SJSA1 (cell line): ENCODE results near the gene BLNK. TPM values are rescaled to one million over a fixed set of nuclear protein-coding genes. Genes with fewer than 3 reads are reported as not detected.

ENCODE experiments used
- DNase-seq, 2 experiments: peaks; one replicate each; pipeline ENCODE4 v3.0.0-alpha.2; 2015 to 2020; ENCODE audit warnings: low spot score in 2 of 2, low read depth in 1 of 2
- H3K27ac ChIP-seq: fragments of 250-450 bp; sonication (Bioruptor Pico); 2 replicates; pipeline ENCODE4 v1.5.1; 2020; ENCODE audit warnings: mild to moderate bottlenecking, moderate library complexity
- H3K27me3 ChIP-seq: fragments of 250-450 bp; sonication (Bioruptor Pico); replicated peaks from 2 replicates; pipeline ENCODE4 v1.5.1; 2020; ENCODE audit warnings: mild to moderate bottlenecking, moderate library complexity
- H3K36me3 ChIP-seq: fragments of 250-450 bp; sonication (Bioruptor Pico); 2 replicates; pipeline ENCODE4 v1.5.1; 2020; ENCODE audit warnings: mild to moderate bottlenecking
- H3K4me1 ChIP-seq: fragments of 250-450 bp; sonication (Bioruptor Pico); replicated peaks from 2 replicates; pipeline ENCODE4 v1.6.1; 2021; ENCODE audit warnings: mild to moderate bottlenecking
- H3K4me3 ChIP-seq: fragments of 250-450 bp; sonication (Bioruptor Pico); 2 replicates; pipeline ENCODE4 v1.5.1; 2020; ENCODE audit warnings: mild to moderate bottlenecking
- H3K9me3 ChIP-seq: fragments of 250-450 bp; sonication (Bioruptor Pico); replicated peaks from 2 replicates; pipeline ENCODE4 v1.5.1; 2020; ENCODE audit warnings: mild to moderate bottlenecking
- total RNA-seq: library from RNA; depleted of rRNA; stranded (reverse); fragments of >200 nt; shearing (Covaris generic); gene quantifications from 2 replicates; pipeline ENCODE4 v1.2.3, GENCODE V29; 2014

Gene BLNK
- total RNA-seq, 1 experiment from 2014 or later: not detected

DNA sequence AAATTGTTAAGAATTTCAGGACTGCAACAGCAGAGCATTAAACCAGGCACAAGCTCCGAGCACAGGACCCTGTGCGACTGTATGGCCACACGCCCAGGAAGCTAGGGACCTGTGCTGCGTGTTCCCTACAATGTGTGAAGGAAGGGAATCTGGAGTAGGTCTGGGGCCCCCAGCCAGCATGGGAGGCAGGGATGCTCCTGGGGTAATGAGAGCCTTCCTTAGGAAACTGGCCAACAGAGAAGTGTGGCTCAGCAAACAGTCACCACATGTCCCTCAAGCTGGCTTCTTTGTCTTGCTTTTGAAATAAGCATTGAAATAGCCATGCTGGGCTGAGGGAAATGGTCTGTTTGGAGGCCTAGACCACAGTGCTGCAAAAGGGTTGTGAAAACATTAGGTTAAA is 8.2 kb downstream of the BLNK start:
- no peaks in the 10 kb centered on the region for H3K36me3 ChIP-seq
- peaks cover 18% of the 10 kb centered on the region; the same call in 1 of the 2 replicates for H3K27me3 ChIP-seq
- no peaks in the 10 kb centered on the region for H3K9me3 ChIP-seq
- no peak for DNase-seq
- H3K4me3 ChIP-seq: no peak overlapping the region
- H3K4me1 ChIP-seq: no peaks in the 10 kb centered on the region
- no peak overlapping the region for H3K27ac ChIP-seq

DNA sequence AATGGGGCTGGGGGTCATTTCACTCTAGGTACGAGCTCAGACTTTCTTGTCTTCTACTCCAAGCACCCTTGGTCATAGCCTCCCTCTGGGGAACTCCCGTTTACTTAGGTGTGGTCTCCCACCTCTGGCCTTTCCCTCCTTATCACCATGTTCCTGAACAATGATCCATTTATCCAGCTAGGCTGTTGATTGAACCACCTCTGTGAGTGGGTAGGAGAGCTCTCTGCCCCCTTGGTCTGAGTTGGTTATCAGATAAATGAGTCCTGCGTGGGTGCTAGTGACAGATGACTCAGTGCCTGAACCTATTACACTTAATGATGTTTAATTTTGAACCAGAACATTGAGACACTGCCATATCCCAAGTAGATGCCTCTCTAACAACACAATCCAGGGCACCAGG is 9.4 kb downstream of the BLNK start:
- no peak for DNase-seq
- Histone ChIP-seq H3K36me3 (no peaks in the 10 kb centered on the region), H3K27me3 (peaks cover 25% of the 10 kb centered on the region), H3K9me3 (no peaks in the 10 kb centered on the region), H3K4me1 (no peaks in the 10 kb centered on the region), H3K27ac (no peak overlapping the region), H3K4me3 (no peak overlapping the region)

DNA sequence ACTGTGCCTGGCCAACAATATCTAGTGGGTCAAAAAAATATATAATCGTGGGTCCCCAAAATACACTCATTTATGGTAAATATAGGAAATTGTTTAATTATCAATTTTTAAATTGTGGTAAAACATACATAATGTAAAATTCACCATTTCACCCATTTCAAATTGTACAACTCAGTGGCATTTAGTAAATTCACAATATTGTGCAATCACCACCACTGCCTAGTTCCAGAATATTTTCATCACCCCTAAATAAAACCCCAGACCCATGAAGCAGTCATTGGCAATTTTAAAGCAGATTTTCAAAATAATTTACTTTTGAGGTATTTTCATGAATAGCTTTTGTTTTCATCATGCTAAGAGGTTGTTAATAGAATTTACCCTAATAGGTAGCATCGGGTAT is 10.2 kb downstream of the BLNK start:
- H3K27me3 ChIP-seq: peaks cover 25% of the 10 kb centered on the region

DNA sequence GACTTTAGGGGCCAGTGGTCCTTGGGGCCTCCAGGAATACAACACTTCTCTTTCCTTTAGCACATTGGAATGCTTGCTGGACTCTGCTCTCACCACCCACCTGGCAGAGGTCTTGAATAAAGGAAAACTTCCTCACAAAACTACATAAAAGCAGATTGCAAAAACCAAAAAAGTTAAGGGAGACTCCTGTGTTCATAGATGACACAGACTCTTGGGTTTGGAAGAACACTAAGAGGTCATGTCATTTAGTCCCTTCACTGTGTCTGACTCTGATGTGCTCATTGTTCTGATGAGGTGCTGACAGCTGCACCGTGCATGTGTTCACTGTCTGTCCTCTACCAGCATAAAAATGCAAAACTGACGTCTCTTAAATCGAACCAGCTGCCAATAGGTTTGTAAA is 11.4 kb downstream of the BLNK start:
- Histone ChIP-seq H3K36me3 (no peaks in the 10 kb centered on the region), H3K4me3 (no peak overlapping the region), H3K27ac (no peak overlapping the region), H3K9me3 (no peaks in the 10 kb centered on the region), H3K27me3 (peaks cover 25% of the 10 kb centered on the region), H3K4me1 (no peaks in the 10 kb centered on the region)
- DNase-seq: no peak

More for the DNA sequence above, 10.2 kb downstream of the BLNK start:
- DNase-seq: no peak
- H3K36me3 ChIP-seq: no peaks in the 10 kb centered on the region
- no peak overlapping the region for H3K27ac ChIP-seq
- H3K4me3 ChIP-seq: no peak overlapping the region
- no peaks in the 10 kb centered on the region for H3K4me1 ChIP-seq
- H3K9me3 ChIP-seq: no peaks in the 10 kb centered on the region

DNA sequence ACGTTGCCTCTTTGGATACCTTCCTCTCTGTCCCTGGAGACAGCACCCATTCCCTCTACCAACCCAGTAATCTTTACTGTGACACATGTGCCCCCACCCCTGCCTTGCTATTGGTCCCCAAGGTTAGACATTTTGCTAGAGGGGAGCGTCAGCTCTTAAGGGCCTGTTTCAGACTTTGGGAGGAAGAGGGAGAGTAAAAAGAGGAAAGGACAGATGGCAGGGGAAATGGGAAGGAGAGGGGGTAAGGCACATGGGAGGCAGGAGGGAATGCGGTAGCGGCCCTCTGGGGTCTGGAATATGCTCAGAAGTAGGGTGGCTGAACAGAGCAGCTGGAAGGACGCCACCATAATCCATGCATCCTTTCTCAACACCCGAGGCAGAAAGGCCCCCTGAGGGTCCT is 12.2 kb downstream of the BLNK start:
- H3K9me3 ChIP-seq: no peaks in the 10 kb centered on the region

DNA sequence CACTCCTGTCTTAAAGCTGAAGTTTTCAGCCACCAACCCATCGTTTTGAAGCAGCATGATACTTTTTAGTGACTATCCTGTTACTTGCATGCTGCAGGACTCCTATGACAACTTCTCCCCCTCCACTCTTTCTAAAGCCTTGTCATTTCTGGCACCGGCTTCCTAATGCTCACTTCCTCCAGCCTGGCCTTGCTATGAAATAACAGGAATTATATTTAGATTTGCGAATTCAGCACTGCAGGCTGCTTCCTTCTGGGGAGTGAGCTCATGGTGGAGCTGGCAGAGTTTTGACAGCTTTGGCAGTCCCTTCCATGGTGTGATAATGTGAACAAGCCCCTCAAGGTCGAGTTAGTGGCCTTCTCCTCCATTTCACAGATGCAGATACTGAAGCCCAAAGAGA is 13.4 kb downstream of the BLNK start:
- Histone ChIP-seq H3K36me3 (no peaks in the 10 kb centered on the region), H3K27ac (no peak overlapping the region), H3K4me3 (no peak overlapping the region), H3K4me1 (no peaks in the 10 kb centered on the region), H3K27me3 (peaks cover 25% of the 10 kb centered on the region), H3K9me3 (no peaks in the 10 kb centered on the region)
- no peak for DNase-seq

More for the DNA sequence above, 12.2 kb downstream of the BLNK start:
- H3K27ac ChIP-seq: no peak overlapping the region
- no peaks in the 10 kb centered on the region for H3K4me1 ChIP-seq
- peaks cover 25% of the 10 kb centered on the region for H3K27me3 ChIP-seq
- H3K36me3 ChIP-seq: no peaks in the 10 kb centered on the region
- DNase-seq: no peak
- no peak overlapping the region for H3K4me3 ChIP-seq

DNA sequence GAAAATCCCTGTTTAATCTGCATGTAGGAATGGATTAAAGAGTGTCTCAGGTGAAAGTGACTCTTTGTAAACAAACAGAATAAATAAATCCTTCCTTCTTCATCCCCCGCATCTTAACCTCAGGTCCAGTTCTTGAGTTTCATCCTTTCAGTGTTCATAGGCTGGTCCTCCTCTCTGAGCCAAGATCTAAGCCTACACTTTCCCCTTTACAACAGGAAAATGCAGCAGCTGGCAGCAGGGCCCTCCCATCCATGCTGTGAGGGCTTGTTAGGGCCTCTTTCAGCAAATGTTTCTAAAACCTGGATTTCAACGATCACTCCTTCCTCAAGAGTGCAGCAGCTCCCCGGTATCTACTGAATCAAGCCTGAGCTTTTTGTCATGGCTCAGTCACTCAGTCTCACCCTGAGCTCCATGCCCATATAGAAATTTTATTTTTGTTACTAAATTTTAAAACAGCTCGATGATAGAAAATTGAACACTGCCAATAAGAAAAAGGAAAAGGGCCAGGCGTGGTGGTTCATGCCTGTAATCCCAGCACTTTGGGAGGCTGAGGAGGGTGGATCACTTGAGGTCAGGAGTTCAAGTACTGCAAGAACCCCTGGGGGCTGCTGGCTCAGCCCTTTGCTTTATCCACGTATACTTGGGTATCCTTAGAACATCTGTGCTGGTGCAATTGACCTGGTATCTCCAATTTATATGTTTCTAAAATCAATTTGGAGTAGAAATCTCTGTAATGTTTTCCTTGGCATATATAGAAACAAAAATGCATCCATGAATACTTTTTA is 15.6 kb downstream of the BLNK start:
- no peak for DNase-seq
- peaks cover 16% of the 10 kb centered on the region for H3K27me3 ChIP-seq
- no peak overlapping the region for H3K4me3 ChIP-seq
- H3K4me1 ChIP-seq: no peaks in the 10 kb centered on the region
- H3K27ac ChIP-seq: no peak overlapping the region
- H3K9me3 ChIP-seq: no peaks in the 10 kb centered on the region
- H3K36me3 ChIP-seq: no peaks in the 10 kb centered on the region

DNA sequence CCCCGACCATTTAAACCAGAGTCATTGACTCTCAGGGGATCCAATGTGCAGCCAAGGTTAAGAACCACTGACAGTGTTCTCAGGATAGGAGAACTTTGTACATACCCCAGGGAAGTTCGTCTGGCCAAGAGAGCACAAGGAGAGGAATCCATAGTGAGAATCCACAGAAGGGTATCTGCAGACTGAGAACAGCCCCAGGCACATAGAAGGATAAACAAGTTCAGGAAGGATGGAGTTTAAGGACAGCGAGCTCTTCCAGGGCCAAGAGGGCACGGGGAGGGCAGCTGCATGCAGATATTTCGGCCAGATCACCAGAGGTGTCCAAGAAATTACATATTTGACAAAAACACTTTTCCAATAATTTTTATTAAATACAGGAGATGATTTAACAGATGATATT is 16.4 kb downstream of the BLNK start:
- H3K4me1 ChIP-seq: no peaks in the 10 kb centered on the region
- H3K36me3 ChIP-seq: no peaks in the 10 kb centered on the region
- H3K9me3 ChIP-seq: no peaks in the 10 kb centered on the region
- H3K4me3 ChIP-seq: no peak overlapping the region
- H3K27ac ChIP-seq: no peak overlapping the region
- no peak for DNase-seq
- peaks cover 16% of the 10 kb centered on the region for H3K27me3 ChIP-seq

DNA sequence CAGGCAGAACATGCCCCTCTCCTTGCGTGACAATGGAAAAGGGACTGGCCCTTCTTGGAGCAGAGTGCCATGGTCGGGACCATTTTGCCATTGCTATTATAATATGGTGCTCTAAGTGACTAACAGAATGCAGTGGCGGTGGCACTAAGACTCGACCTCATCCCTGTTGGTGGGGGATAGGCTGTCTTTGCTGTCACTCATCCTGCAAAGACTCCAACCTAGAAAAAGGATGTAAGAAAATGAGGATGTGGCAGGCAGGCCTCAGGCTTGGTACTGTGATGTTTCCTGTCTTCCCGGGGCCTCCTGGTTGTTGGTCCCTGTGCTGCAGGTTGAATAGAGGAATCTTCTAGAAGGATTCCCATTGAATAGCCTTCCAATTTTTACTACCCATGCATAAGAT is 18.6 kb downstream of the BLNK start:
- no peaks in the 10 kb centered on the region for H3K9me3 ChIP-seq
- H3K27ac ChIP-seq: no peak overlapping the region
- H3K36me3 ChIP-seq: no peaks in the 10 kb centered on the region
- peaks cover 11% of the 10 kb centered on the region; the same call in 1 of the 2 replicates for H3K27me3 ChIP-seq
- H3K4me3 ChIP-seq: no peak overlapping the region
- no peaks in the 10 kb centered on the region for H3K4me1 ChIP-seq
- no peak for DNase-seq

DNA sequence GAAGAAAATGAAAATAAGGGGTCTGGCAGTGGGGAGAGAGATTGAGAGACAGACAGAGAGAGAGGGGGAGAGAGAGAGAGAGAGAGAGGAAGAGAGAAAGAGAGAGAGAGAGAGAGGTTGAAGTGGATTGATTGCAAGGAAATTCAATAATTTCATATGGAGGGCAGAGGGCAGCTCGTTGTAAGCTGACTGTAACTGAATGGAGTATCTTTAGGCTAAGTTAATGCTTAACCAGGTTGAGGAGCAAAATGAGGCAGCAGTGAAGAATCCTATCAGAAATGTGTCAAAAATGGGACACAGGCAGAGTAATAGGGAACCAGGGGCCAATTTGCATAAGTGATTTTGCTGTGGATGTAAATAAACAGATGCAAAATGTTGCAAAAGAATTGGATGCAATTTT is 21.0 kb downstream of the BLNK start:
- H3K4me1 ChIP-seq: no peaks in the 10 kb centered on the region
- 0 out of 2 replicates have a peak, but pooled peaks cover 3% of the 10 kb centered on the region for H3K27me3 ChIP-seq
- no peaks in the 10 kb centered on the region for H3K9me3 ChIP-seq
- H3K4me3 ChIP-seq: no peak overlapping the region
- H3K36me3 ChIP-seq: no peaks in the 10 kb centered on the region
- no peak for DNase-seq
- no peak overlapping the region for H3K27ac ChIP-seq

DNA sequence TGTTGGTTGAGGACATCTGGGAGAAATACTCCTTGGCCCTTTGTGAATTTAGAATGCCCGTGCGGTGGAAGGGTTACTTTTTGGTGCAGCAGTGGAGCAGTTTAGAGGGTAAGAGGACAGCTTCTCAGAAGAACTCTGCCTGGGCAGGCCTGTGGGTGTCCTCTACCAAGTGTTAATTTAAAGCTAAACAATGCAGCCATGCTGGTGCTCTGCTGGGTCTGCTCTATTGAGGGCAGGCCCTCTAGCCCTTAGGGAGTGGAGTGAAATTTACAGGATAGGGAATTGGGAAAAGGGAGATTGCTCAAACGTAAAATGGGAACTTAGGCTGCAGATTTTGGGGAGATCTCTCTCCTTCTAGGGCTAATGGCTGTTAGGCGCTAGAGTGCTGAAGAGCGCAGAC is 22.1 kb downstream of the BLNK start:
- Histone ChIP-seq H3K36me3 (no peaks in the 10 kb centered on the region), H3K4me1 (no peaks in the 10 kb centered on the region), H3K27me3 (0 out of 2 replicates have a peak, but pooled peaks cover 3% of the 10 kb centered on the region), H3K27ac (no peak overlapping the region), H3K9me3 (no peaks in the 10 kb centered on the region), H3K4me3 (no peak overlapping the region)
- DNase-seq: no peak

DNA sequence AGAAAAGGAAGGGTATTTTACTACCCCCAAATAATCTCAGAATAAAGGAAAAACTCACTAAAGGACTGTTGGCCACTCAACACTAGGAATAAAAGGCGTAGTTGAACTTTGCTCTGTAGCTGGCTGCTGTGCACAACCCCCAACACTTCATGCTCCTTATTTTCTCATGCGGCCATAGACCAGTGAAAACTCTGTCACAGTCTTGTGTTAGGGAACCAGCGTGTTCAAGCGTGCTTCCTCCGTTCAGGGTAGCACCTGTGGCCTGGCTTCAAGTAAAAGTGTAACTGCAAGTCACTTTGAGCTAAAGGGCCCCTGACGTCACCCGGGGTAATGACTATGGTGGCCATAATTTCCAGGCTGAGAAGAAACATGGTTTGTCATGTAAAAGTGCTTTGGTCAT is 27.0 kb downstream of the BLNK start:
- H3K27ac ChIP-seq: no peak overlapping the region
- 0 out of 2 replicates have a peak, but pooled peaks cover 4% of the 10 kb centered on the region for H3K27me3 ChIP-seq
- H3K36me3 ChIP-seq: no peaks in the 10 kb centered on the region
- no peaks in the 10 kb centered on the region for H3K9me3 ChIP-seq
- no peak overlapping the region for H3K4me3 ChIP-seq
- H3K4me1 ChIP-seq: no peaks in the 10 kb centered on the region
- no peak for DNase-seq

DNA sequence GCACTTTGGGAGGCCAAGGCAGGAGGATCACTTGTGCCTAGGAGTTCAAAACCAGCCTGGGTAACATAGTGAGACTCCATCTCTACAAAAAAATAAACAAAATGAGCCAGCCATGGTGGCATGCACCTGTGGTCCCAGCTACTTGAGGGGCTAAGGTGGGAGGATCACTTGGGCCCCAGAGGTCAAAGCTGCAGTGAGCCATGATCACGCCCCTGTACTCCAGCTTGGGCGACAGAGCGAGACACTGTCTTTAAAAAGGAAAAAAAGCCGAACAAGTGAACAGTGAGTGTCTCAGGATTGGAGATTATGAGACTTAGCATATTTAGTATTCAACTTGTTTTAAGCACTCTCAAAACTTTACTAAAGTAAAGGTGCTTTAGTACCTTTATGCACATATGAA is 28.1 kb downstream of the BLNK start:
- Histone ChIP-seq H3K27ac (no peak overlapping the region), H3K27me3 (0 out of 2 replicates have a peak, but pooled peaks cover 4% of the 10 kb centered on the region), H3K4me3 (no peak overlapping the region), H3K36me3 (no peaks in the 10 kb centered on the region), H3K4me1 (no peaks in the 10 kb centered on the region), H3K9me3 (no peaks in the 10 kb centered on the region)
- no peak for DNase-seq

DNA sequence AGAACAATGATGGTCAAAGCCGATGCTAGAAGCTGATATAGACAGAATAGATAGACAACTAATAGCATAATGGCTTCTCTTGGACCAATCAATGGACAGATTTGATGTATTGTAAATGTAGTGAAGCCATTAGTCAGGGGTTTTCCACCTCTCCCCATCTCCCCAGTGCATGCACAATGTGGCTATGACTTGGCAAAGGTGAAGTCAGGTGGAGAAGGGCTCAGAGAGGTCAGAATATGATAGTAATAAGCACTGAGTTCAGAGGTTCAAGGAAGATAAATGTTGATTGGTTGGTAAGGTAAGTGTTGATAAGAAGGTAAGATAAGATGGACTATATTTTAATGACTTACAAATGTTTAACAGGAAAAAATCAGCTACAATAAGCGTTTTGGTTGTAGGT is 28.5 kb downstream of the BLNK start:
- Histone ChIP-seq H3K9me3 (no peaks in the 10 kb centered on the region), H3K27ac (no peak overlapping the region), H3K4me3 (no peak overlapping the region), H3K27me3 (0 out of 2 replicates have a peak, but pooled peaks cover 4% of the 10 kb centered on the region), H3K4me1 (no peaks in the 10 kb centered on the region), H3K36me3 (no peaks in the 10 kb centered on the region)
- no peak for DNase-seq
